Esophagus squamous epithelium (tissue), 4 donors: Measurements from ENCODE around the gene PCSK4.

Source experiments
- POLR2A ChIP-seq, 4 donors: fragments of 450-650 bp; IDR thresholded peaks; one replicate each; pipeline ENCODE4 v1.6.1; 2017; ENCODE audit warnings: antibody characterized with exemption in 4 of 4, mild to moderate bottlenecking in 4 of 4, moderate library complexity in 3 of 4
- TF ChIP-seq, protein P1 (sequence below), 6 experiments: fragments of 450-650 bp in 4 of 6; fragments of 200-600 bp in 2 of 6; sonication (generic) in 2 of 6; IDR thresholded peaks; one replicate each; pipeline ENCODE4 v1.5.1; 2016 to 2019; ENCODE audit warnings: antibody characterized with exemption in 6 of 6, mild to moderate bottlenecking in 4 of 6, moderate library complexity in 4 of 6

GRCh38 chr19:1438933-1439354 lies 51.2 kb downstream of the PCSK4 start:
- TF ChIP-seq, protein P1, sequence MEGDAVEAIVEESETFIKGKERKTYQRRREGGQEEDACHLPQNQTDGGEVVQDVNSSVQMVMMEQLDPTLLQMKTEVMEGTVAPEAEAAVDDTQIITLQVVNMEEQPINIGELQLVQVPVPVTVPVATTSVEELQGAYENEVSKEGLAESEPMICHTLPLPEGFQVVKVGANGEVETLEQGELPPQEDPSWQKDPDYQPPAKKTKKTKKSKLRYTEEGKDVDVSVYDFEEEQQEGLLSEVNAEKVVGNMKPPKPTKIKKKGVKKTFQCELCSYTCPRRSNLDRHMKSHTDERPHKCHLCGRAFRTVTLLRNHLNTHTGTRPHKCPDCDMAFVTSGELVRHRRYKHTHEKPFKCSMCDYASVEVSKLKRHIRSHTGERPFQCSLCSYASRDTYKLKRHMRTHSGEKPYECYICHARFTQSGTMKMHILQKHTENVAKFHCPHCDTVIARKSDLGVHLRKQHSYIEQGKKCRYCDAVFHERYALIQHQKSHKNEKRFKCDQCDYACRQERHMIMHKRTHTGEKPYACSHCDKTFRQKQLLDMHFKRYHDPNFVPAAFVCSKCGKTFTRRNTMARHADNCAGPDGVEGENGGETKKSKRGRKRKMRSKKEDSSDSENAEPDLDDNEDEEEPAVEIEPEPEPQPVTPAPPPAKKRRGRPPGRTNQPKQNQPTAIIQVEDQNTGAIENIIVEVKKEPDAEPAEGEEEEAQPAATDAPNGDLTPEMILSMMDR (IDR thresholded peaks at IDR 0.05) = no peak
- TF ChIP-seq POLR2A (IDR thresholded peaks at IDR 0.05) = no peak
